K562 (cell line): ENCODE measurements around the gene NME4. TPM values are rescaled to one million over a fixed set of nuclear protein-coding genes. Genes with fewer than 3 reads are reported as not detected.

Experiments
- ARHGAP35 ChIP-seq: fragments of 450-650 bp; IDR thresholded peaks from 2 replicates; pipeline ENCODE4 v1.6.1; 2018; ENCODE audit not compliant: partially characterized antibody
- BCL6 ChIP-seq: fragments of 250-450 bp; sonication (Bioruptor Pico); IDR thresholded peaks from 2 replicates; pipeline ENCODE4 v1.4.0; 2020
- FOXJ3 ChIP-seq: sonication (generic); formaldehyde crosslinking; IDR thresholded peaks from 2 replicates; pipeline ENCODE4 v1.4.0; 2020; ENCODE audit warnings: mild to moderate bottlenecking, missing genetic modification reagents
- GABPB1 ChIP-seq: sonication (generic); formaldehyde crosslinking; IDR thresholded peaks from 2 replicates; pipeline ENCODE4 v1.8.0; 2022; ENCODE audit warnings: mild to moderate bottlenecking, missing genetic modification reagents
- HNRNPH1 ChIP-seq: fragments of 200-400 bp; formaldehyde crosslinking; optimal IDR thresholded peaks from 2 replicates; pipeline ENCODE3; 2017; ENCODE audit warnings: low read depth, mild to moderate bottlenecking, low read length, moderate library complexity
- PTRF ChIP-seq: fragments of 450-650 bp; IDR thresholded peaks from 2 replicates; pipeline ENCODE4 v1.6.1; 2016; ENCODE audit warnings: mild to moderate bottlenecking, missing genetic modification characterization, missing compliant biosample characterization
- SNAPC5 ChIP-seq: fragments of 250-450 bp; sonication (Bioruptor Pico); IDR thresholded peaks from 2 replicates; pipeline ENCODE4 v1.8.0; 2021; ENCODE audit warnings: moderate library complexity, mild to moderate bottlenecking, inconsistent platforms
- SPI1 ChIP-seq: IDR thresholded peaks from 2 replicates; pipeline ENCODE4 v1.6.1; 2011; ENCODE audit warnings: low read depth, low read length, control low read depth, borderline replicate concordance
- TCF7 ChIP-seq: sonication (generic); IDR thresholded peaks from 2 replicates; pipeline ENCODE4 v1.6.1; 2016; ENCODE audit warnings: antibody characterized with exemption, borderline replicate concordance
- ZNF133 ChIP-seq: fragments of 250-450 bp; sonication (Bioruptor Pico); IDR thresholded peaks from 2 replicates; pipeline ENCODE4 v1.4.0; 2020; ENCODE audit warnings: mild to moderate bottlenecking
- ZNF224 ChIP-seq: sonication (generic); formaldehyde crosslinking; IDR thresholded peaks from 2 replicates; pipeline ENCODE4 v1.8.0; 2022; ENCODE audit warnings: mild to moderate bottlenecking, missing genetic modification reagents
- ZNF644 ChIP-seq: fragments of 200-800 bp; sonication (Bioruptor generic); IDR thresholded peaks from 2 replicates; pipeline ENCODE4 v1.6.1; 2016; ENCODE audit warnings: low read depth, missing genetic modification characterization, missing compliant biosample characterization
- polyA plus RNA-seq, 8 experiments: library from polyadenylated mRNA; depleted of rRNA in 4 of 8; stranded (reverse) in 5 of 8; unstranded in 3 of 8; fragments of >200 nt; fragmentation: Nextera tagmentation in 2 of 8; fragmentation: Illumina TruSeq in 1 of 8; extraction: Ambion mirVana in 2 of 8; extraction: Trizol in 1 of 8; gene quantifications; 2 replicates each; pipeline versions ENCODE4 v1.2.1 to v1.2.3, GENCODE V29; 2011 to 2014; ENCODE audit warnings: inconsistent platforms in 1 of 8, missing spikeins in 1 of 8
- total RNA-seq, 7 experiments: library from RNA; depleted of rRNA in 6 of 7; stranded (reverse); fragments of >200 nt in 6 of 7; fragmentation: Illumina TruSeq in 2 of 7; extraction: Trizol in 2 of 7; gene quantifications; 2 replicates each; pipeline versions ENCODE4 v1.2.1 to v1.2.3, GENCODE V29; 2011 to 2021; ENCODE audit warnings: low replicate concordance in 1 of 7
- TF ChIP-seq, protein P1 (sequence below): fragments of 250-450 bp; sonication (Bioruptor Pico); IDR thresholded peaks from 2 replicates; pipeline ENCODE4 v1.5.0; 2021
- TF ChIP-seq, protein P2 (sequence below): fragments of 250-450 bp; sonication (Bioruptor Pico); IDR thresholded peaks from 2 replicates; pipeline ENCODE4 v1.4.0; 2020; ENCODE audit warnings: mild to moderate bottlenecking
- TF ChIP-seq, protein P3 (sequence below), 2 experiments: fragments of 450-650 bp; IDR thresholded peaks; 2 replicates each; pipeline ENCODE4 v1.6.1; 2016; ENCODE audit warnings: mild to moderate bottlenecking in 2 of 2, borderline replicate concordance in 1 of 2, low read depth in 1 of 2, moderate library complexity in 1 of 2

The NME4 gene
- total and polyA plus RNA-seq, 9 of the 15 experiments (the other 6 are each of a cell fraction or from before 2014, with no cell fraction given): 15.4 to 264 (median 139) TPM

GRCh38 chr16:381789-382717, 14.9 kb upstream of the NME4 start, which contains the start of gene PGAP6 (continued):
- TF ChIP-seq SNAPC5 (CRISPR knock-in tag) (no peak), ZNF133 (CRISPR knock-in tag) (no peak), FOXJ3 (CRISPR knock-in tag) (no peak), SPI1 (peak; percentile 75), TCF7 (no peak), GABPB1 (peak; percentile 16; the same call in 1 of the 2 replicates), ZNF644 (tag) (no peak), HNRNPH1 (no peak), BCL6 (no peak), PTRF (tag) (no peak), ZNF224 (CRISPR knock-in tag) (no peak), ARHGAP35 (no peak)
- TF ChIP-seq, protein P1, sequence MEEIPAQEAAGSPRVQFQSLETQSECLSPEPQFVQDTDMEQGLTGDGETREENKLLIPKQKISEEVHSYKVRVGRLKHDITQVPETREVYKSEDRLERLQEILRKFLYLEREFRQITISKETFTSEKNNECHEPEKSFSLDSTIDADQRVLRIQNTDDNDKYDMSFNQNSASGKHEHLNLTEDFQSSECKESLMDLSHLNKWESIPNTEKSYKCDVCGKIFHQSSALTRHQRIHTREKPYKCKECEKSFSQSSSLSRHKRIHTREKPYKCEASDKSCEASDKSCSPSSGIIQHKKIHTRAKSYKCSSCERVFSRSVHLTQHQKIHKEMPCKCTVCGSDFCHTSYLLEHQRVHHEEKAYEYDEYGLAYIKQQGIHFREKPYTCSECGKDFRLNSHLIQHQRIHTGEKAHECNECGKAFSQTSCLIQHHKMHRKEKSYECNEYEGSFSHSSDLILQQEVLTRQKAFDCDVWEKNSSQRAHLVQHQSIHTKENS: no peak
- TF ChIP-seq, protein P2, sequence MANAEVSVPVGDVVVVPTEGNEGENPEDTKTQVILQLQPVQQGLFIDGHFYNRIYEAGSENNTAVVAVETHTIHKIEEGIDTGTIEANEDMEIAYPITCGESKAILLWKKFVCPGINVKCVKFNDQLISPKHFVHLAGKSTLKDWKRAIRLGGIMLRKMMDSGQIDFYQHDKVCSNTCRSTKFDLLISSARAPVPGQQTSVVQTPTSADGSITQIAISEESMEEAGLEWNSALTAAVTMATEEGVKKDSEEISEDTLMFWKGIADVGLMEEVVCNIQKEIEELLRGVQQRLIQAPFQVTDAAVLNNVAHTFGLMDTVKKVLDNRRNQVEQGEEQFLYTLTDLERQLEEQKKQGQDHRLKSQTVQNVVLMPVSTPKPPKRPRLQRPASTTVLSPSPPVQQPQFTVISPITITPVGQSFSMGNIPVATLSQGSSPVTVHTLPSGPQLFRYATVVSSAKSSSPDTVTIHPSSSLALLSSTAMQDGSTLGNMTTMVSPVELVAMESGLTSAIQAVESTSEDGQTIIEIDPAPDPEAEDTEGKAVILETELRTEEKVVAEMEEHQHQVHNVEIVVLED (CRISPR knock-in tag): 0 out of 2 replicates have a peak, but pooled peaks have one; percentile 44
- TF ChIP-seq, protein P3, sequence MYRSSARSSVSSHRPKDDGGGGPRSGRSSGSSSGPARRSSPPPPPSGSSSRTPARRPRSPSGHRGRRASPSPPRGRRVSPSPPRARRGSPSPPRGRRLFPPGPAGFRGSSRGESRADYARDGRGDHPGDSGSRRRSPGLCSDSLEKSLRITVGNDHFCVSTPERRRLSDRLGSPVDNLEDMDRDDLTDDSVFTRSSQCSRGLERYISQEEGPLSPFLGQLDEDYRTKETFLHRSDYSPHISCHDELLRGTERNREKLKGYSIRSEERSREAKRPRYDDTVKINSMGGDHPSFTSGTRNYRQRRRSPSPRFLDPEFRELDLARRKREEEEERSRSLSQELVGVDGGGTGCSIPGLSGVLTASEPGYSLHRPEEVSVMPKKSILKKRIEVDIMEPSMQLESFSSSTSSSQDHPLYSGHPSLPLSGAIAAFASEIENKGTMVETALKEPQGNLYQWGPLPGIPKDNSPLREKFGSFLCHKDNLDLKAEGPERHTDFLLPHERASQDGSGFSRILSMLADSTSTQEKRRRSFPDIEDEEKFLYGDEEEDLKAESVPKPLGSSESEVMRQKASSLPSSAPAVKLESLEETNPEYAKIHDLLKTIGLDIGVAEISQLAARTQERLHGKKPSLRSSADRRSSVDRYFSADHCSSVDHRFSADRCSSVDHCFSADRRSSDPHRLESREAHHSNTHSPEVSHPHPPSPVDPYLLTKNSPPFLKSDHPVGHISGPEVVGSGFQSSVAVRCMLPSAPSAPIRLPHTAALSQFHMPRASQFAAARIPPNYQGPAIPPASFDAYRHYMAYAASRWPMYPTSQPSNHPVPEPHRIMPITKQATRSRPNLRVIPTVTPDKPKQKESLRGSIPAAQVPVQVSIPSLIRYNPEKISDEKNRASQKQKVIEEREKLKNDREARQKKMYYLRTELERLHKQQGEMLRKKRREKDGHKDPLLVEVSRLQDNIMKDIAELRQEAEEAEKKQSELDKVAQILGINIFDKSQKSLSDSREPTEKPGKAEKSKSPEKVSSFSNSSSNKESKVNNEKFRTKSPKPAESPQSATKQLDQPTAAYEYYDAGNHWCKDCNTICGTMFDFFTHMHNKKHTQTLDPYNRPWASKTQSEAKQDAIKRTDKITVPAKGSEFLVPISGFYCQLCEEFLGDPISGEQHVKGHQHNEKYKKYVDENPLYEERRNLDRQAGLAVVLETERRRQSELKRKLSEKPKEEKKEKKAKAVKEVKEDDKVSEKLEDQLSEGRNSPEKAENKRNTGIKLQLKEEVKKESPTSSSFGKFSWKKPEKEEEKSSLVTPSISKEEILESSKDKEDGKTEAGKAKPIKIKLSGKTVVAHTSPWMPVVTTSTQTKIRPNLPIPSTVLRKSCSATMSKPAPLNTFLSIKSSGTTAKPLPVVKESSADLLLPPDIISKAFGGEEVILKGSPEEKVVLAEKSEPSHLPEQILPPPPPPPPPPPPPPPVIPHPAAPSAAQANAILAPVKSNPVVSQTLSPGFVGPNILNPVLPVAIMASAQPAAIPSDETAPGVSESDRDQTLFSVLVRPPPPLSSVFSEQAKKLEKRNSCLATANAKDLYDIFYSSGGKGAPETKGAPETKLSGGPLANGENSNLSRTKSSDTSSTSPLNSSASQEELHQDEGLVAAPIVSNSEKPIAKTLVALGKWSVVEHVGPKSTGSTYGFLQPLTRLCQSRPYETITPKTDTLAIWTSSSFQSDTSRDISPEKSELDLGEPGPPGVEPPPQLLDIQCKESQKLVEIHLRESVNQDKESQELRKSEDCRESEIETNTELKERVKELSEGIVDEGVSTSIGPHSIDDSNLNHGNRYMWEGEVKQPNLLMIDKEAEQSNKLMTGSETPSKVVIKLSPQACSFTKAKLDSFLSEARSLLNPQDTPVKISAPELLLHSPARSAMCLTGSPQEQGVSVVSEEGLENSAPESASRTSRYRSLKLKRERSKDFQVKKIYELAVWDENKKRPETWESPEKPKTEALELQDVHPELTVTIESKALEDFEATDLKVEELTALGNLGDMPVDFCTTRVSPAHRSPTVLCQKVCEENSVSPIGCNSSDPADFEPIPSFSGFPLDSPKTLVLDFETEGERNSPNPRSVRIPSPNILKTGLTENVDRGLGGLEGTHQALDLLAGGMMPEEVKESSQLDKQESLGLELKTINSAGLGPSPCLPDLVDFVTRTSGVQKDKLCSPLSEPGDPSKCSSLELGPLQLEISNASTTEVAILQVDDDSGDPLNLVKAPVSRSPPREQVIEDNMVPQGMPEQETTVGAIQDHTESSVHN (IDR thresholded peaks at IDR 0.05; ENCODE audit: borderline replicate concordance in 1 of 2, low read depth in 1 of 2): no peak
